OCI-LY3 (cell line): ENCODE data around the gene TRIM33.

Source experiments
- H2AFZ ChIP-seq: fragments of 200-600, 300-600 bp; shearing (Covaris generic); 2 replicates; pipeline ENCODE4 v1.6.0; 2014; ENCODE audit warnings: antibody characterized with exemption, low read depth, low read length
- H3K27ac ChIP-seq: fragments of 200-600, 300-600 bp; sonication (generic); 2 replicates; pipeline ENCODE4 v1.5.1; 2014; ENCODE audit warnings: mild to moderate bottlenecking, low read length, moderate library complexity, mixed read lengths
- H3K27me3 ChIP-seq: fragments of 200-600, 300-600 bp; sonication (generic); 2 replicates; pipeline ENCODE4 v1.6.1; 2014; ENCODE audit warnings: low read depth, low read length, mixed read lengths
- H3K36me3 ChIP-seq: fragments of 200-600, 300-600 bp; sonication (generic); replicated peaks from 2 replicates; pipeline ENCODE3; 2014; ENCODE audit warnings: low read depth, low read length, mixed read lengths
- H3K4me1 ChIP-seq: fragments of 300-600, 200-600 bp; sonication (generic); 2 replicates; pipeline ENCODE4 v1.6.1; 2014; ENCODE audit warnings: low read length, mixed read lengths
- H3K4me2 ChIP-seq: fragments of 200-600, 300-600 bp; sonication (generic); 2 replicates; pipeline ENCODE4 v1.6.1; 2014; ENCODE audit warnings: low read length, mixed read lengths
- H3K4me3 ChIP-seq: fragments of 300-600, 200-600 bp; sonication (generic); 2 replicates; pipeline ENCODE4 v1.5.1; 2014; ENCODE audit warnings: antibody characterized with exemption, mild to moderate bottlenecking, low read length, moderate library complexity
- H3K79me2 ChIP-seq: fragments of 300-600, 200-600 bp; shearing (Covaris generic); 2 replicates; pipeline ENCODE4 v1.6.1; 2014; ENCODE audit warnings: mild to moderate bottlenecking, low read length, mixed read lengths
- H3K9ac ChIP-seq: fragments of 300-600, 200-600 bp; shearing (Covaris generic); 2 replicates; pipeline ENCODE4 v1.6.0; 2014; ENCODE audit warnings: mild to moderate bottlenecking, low read length, moderate library complexity
- H3K9me3 ChIP-seq: fragments of 200-600, 300-600 bp; shearing (Covaris generic); 2 replicates; pipeline ENCODE4 v1.6.1; 2014; ENCODE audit warnings: low read length, mixed read lengths; ENCODE audit not compliant: insufficient read depth
- H4K20me1 ChIP-seq: fragments of 200-600, 300-600 bp; sonication (generic); 2 replicates; pipeline ENCODE4 v1.6.1; 2016; ENCODE audit warnings: low read length, mixed read lengths; ENCODE audit not compliant: insufficient read depth
- EZH2phosphoT487 ChIP-seq: fragments of 200-600 bp; shearing (Covaris generic); IDR thresholded peaks from 2 replicates; pipeline ENCODE4 v1.6.1; 2018; ENCODE audit warnings: antibody characterized with exemption, mixed run types, low read depth
- TF ChIP-seq, protein P1 (sequence below): fragments of 200-600, 300-600 bp; sonication (generic); IDR thresholded peaks from 2 replicates; pipeline ENCODE4 v1.5.1; 2014; ENCODE audit warnings: antibody characterized with exemption, low read length, low read depth

Gene TRIM33

DNA sequence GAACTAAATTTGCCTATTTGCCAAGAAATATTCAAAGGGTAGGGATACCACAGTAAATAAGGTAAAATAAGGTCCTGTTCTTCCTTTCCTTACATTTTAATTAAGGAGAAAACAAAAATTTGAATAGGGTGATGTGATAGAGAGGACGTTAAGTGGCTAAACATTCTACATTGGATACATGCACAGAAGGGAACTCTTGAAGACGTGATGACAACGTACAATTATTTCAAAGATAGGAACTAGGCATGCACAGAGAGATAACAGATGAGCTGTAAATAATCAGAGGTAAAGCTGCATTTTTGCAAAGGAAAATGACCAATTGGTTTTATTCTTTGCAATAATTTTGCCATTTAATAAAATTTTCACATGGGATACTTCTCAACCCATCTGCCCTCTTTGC is 69.7 kb downstream of the TRIM33 start:
- H3K27ac ChIP-seq: no peak overlapping the region
- H3K4me2 ChIP-seq: no peak overlapping the region
- no peaks in the 10 kb centered on the region for H4K20me1 ChIP-seq
- peaks cover 4% of the 10 kb centered on the region; the same call in 1 of the 2 replicates for H3K4me1 ChIP-seq
- peaks cover 6% of the 10 kb centered on the region for H3K36me3 ChIP-seq
- TF ChIP-seq, protein P1, sequence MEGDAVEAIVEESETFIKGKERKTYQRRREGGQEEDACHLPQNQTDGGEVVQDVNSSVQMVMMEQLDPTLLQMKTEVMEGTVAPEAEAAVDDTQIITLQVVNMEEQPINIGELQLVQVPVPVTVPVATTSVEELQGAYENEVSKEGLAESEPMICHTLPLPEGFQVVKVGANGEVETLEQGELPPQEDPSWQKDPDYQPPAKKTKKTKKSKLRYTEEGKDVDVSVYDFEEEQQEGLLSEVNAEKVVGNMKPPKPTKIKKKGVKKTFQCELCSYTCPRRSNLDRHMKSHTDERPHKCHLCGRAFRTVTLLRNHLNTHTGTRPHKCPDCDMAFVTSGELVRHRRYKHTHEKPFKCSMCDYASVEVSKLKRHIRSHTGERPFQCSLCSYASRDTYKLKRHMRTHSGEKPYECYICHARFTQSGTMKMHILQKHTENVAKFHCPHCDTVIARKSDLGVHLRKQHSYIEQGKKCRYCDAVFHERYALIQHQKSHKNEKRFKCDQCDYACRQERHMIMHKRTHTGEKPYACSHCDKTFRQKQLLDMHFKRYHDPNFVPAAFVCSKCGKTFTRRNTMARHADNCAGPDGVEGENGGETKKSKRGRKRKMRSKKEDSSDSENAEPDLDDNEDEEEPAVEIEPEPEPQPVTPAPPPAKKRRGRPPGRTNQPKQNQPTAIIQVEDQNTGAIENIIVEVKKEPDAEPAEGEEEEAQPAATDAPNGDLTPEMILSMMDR: no peak
- TF ChIP-seq EZH2phosphoT487: no peak
- H3K27me3 ChIP-seq: no peaks in the 10 kb centered on the region
- no peaks in the 10 kb centered on the region for H3K79me2 ChIP-seq
- H3K9ac ChIP-seq: no peak overlapping the region
- H2AFZ ChIP-seq: no peak overlapping the region
- no peak overlapping the region for H3K4me3 ChIP-seq
- H3K9me3 ChIP-seq: no peaks in the 10 kb centered on the region

DNA sequence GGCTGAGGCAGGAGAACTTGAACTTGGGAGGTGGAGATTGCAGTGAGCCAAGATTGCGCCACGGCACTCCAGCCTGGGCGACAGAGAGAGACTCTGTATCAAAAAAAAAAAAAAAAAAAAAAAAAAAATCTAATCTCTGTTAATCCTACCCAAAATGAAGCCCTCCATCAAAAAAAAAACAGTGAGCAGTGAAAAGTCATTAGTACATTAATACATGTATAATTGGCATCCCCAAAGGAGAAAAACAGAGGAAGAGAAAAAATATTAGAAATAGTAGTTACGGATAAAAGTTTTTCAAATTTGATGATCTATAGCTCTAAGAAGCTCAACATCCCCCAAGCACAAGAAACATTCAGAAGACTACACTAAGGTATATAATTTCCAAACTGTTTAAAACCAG is 71.6 kb downstream of the TRIM33 start:
- Histone ChIP-seq H2AFZ (no peak overlapping the region), H3K9me3 (no peaks in the 10 kb centered on the region), H4K20me1 (no peaks in the 10 kb centered on the region), H3K4me3 (no peak overlapping the region), H3K27me3 (no peaks in the 10 kb centered on the region), H3K4me2 (no peak overlapping the region), H3K36me3 (peaks cover 3% of the 10 kb centered on the region), H3K9ac (no peak overlapping the region), H3K79me2 (peaks cover 4% of the 10 kb centered on the region; the same call in 1 of the 2 replicates), H3K27ac (no peak overlapping the region), H3K4me1 (no peaks in the 10 kb centered on the region)
- TF ChIP-seq EZH2phosphoT487: no peak
- TF ChIP-seq, protein P1: no peak

DNA sequence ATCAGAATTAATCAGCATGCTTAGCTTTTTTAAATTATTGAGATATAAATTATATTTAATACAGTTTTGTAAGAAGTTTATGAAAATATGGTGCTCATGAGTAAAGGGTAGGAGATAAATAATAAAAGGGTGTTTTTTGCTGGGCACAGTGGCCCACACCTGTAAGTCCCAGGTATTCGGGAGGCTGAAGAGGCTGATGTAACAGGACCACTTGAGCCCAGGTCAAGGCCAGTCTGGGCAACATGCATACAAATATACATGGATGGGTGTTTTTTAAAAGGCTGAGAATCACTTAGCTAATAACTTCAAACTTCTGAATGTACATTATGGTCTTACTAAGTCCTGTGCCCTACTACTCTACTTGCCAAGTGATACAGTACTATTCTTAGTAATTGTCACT is 73.2 kb downstream of the TRIM33 start:
- Histone ChIP-seq H3K79me2 (peaks cover 4% of the 10 kb centered on the region; the same call in 1 of the 2 replicates), H3K9ac (no peak overlapping the region), H3K4me1 (no peaks in the 10 kb centered on the region), H3K4me3 (no peak overlapping the region), H4K20me1 (no peaks in the 10 kb centered on the region), H2AFZ (no peak overlapping the region), H3K9me3 (no peaks in the 10 kb centered on the region), H3K4me2 (no peak overlapping the region), H3K27ac (no peak overlapping the region), H3K27me3 (no peaks in the 10 kb centered on the region), H3K36me3 (peaks cover 3% of the 10 kb centered on the region)
- TF ChIP-seq EZH2phosphoT487: no peak
- TF ChIP-seq, protein P1: no peak

DNA sequence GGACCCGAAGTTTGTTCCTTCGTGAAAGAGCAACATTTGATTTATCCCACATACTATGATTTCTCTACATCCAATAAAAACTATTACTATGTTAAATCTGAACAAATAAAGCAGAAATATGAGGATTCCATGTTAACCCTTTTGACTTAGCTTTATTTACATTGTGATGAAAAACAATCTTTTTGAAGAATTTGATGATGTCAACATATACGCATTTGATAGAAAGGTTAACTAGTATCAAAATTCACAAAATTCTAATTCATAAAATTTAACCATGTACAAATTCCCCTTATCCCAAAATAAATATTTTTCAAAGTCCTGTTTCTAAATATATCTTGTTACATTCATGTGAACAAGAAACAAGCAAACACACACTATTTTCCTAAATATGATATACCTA is 74.2 kb downstream of the TRIM33 start:
- Histone ChIP-seq H3K27me3 (no peaks in the 10 kb centered on the region), H3K36me3 (peaks cover 3% of the 10 kb centered on the region), H3K4me3 (no peak overlapping the region), H3K4me1 (no peaks in the 10 kb centered on the region), H2AFZ (no peak overlapping the region), H3K79me2 (peaks cover 4% of the 10 kb centered on the region; the same call in 1 of the 2 replicates), H4K20me1 (no peaks in the 10 kb centered on the region), H3K4me2 (no peak overlapping the region), H3K9me3 (no peaks in the 10 kb centered on the region), H3K27ac (no peak overlapping the region), H3K9ac (no peak overlapping the region)
- TF ChIP-seq, protein P1: no peak
- no peak for TF ChIP-seq EZH2phosphoT487
